Measurements from ENCODE around the gene TMEM222.

DNA sequence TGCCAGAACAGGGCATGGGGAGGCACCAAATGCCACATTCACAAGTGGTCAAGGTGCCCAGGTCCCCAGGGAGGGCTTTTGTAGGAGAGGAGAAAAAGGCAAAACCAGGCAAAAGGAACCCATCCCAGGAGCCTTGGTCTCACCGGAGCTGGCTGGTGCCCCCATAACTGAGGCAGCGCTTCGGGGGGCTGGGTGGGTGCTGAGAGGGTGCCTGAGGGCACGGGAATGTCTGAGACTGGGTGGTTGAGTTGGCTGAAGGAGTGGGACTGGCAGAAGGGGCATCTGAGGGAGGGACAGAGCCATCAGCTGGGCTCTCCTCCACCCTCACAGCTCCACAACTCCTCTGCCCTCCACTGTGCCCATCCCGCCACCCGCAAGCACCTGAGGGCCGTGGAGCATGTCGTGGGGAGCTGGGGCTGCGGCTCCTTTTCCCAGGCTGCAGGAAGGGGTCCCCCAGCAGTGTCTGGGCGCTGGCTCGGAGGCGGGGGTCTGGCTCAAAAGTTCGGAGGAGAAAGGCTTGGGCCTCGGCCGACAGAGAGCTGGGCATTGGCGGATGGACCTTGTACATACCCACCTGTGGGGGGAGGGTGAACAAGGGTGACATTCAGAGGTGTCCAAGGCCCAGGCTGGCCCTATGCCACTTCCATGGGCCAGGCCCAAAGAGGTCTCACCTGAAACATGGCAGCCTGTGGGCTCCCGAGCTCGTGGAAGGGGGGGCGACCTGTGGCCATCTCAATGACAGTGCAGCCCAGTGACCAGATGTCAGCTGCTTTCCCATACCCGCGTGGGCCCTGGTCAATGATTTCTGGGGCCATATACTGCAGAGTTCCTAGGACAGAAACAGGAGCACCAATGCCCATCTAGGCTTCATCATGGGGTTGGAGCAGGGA lies 36.3 kb downstream of the TMEM222 start:
- TF ChIP-seq POLR2AphosphoS5 (IDR thresholded peaks at IDR 0.05) (no peak), RAD21 (conservative IDR thresholded peaks at IDR 0.05) (no peak), EZH2 (IDR thresholded peaks at IDR 0.05; ENCODE audit: borderline replicate concordance, insufficient read depth, low read length, poor library complexity, severe bottlenecking) (no peak), CTCF (IDR thresholded peaks at IDR 0.05; ENCODE audit: poor library complexity, severe bottlenecking) (no peak), EP300 (conservative IDR thresholded peaks at IDR 0.05; ENCODE audit: poor library complexity, severe bottlenecking) (no peak)
- TF ChIP-seq, protein P1, sequence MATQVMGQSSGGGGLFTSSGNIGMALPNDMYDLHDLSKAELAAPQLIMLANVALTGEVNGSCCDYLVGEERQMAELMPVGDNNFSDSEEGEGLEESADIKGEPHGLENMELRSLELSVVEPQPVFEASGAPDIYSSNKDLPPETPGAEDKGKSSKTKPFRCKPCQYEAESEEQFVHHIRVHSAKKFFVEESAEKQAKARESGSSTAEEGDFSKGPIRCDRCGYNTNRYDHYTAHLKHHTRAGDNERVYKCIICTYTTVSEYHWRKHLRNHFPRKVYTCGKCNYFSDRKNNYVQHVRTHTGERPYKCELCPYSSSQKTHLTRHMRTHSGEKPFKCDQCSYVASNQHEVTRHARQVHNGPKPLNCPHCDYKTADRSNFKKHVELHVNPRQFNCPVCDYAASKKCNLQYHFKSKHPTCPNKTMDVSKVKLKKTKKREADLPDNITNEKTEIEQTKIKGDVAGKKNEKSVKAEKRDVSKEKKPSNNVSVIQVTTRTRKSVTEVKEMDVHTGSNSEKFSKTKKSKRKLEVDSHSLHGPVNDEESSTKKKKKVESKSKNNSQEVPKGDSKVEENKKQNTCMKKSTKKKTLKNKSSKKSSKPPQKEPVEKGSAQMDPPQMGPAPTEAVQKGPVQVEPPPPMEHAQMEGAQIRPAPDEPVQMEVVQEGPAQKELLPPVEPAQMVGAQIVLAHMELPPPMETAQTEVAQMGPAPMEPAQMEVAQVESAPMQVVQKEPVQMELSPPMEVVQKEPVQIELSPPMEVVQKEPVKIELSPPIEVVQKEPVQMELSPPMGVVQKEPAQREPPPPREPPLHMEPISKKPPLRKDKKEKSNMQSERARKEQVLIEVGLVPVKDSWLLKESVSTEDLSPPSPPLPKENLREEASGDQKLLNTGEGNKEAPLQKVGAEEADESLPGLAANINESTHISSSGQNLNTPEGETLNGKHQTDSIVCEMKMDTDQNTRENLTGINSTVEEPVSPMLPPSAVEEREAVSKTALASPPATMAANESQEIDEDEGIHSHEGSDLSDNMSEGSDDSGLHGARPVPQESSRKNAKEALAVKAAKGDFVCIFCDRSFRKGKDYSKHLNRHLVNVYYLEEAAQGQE (IDR thresholded peaks at IDR 0.05; ENCODE audit: borderline replicate concordance) = no peak
